ENCODE results near the gene SYNJ2.
A peak's percentile ranks its signal among the peaks of the same experiment; 100 is the strongest.

Gene SYNJ2

GRCh38 chr6:158014505-158015187, 33.0 kb downstream of the SYNJ2 start:
- no peak for DNase-seq (ENCODE audit: low read depth)

- no peak for DNase-seq (ENCODE audit: low read depth)
These were observed 33.5 kb downstream of the SYNJ2 start for GRCh38 chr6:158015188-158015506.

DNA sequence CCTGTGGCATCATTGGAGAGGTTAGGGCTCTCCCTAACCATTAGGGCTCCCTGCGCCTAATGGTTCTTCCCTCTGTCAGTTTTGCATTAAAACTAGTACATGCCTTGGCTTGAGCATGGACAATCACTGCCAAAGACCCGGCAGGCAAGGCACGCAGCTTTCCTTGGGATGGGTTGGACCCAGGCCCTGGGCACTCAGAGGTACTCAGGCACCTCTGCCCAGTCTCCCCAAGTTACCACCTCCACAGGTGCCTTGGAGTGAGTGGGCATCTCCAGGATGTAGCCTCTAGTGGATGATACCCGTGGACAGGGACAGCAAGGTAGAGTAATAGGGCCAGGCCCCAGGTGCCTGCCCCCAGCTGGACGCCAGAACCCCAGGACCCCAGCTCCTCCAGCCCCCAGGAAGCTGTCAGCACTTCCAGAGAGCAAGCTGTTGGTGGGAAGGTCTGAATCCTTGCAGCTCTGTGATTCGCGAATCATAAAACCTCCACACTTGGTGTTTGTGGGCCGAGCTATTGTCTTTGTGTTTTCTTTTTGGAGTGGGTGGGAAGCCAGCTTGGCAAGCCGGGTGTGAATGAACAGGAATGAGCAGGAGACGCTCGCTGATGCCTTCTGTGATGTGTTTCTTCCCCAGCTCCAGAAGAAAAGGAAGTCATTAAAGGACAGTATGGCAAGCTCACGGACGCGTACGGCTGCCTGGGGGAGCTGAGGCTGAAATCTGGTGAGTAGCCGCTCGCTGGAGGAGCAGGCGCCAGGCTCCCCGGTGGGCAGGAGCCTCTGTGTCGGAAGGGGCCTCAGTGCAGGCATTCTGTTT, 35.1 kb downstream of the SYNJ2 start:
- DNase-seq (ENCODE audit: low read depth) = no peak

DNA sequence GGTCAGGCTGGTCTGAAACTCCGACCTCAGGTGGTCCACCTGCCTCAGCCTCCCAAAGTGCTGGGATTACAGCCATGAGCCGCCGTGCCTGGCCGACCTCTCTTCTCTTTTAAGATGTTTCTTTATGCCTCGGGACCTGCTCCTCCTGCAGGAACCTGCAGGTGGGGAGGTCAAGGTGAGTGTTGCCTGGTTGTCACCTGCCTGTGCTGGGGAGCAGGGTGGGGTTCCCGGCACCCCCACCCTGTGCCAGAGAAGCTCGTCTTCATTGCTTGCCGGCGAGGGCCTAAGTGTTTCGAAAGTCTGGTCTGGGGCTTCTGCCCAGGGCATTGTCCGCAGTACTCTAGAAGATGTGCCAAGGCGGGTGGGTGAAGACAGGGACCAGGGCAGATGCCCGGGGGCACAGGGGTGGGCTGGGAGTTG, 36.0 kb downstream of the SYNJ2 start:
- DNase-seq (ENCODE audit: low read depth) = no peak

DNA sequence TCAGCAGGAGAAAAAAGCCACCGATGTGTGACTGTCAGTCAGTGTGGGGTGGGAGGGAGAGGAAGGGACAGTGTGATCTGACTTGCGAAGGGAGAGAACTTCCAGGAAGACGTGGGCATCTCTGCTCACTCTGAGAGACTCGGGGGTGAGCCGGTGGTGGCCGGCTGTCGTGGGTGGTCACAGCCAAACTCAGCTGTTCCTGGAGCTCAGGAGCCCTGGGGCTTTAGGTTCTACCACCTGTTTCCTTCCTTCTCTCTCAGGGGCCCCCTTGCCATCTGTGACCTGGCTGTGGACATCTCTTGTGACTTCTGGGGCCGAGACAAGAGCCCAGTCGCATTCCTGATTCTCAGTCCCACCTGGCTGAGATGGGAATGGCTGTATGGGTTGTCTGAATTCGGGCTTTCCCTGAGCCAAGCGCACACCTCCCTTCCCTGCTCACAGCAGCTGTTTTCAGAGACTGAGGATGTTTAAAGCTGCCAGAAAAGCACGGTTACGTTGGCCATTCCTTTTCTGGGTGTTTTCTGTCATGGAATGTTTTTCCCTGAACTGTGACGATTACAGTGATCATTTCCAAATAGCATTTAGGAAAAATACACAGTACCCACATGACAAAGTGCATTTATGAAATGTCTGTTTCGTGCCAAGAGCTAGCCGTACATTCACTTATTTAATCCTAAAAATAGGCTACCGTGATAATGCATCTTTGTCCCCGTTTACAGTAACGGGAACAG, 36.5 kb downstream of the SYNJ2 start:
- DNase-seq (ENCODE audit: low read depth) = no peak

- no peak for DNase-seq (ENCODE audit: low read depth)
These were observed 37.2 kb downstream of the SYNJ2 start for GRCh38 chr6:158018851-158019361.

GRCh38 chr6:158019416-158019815, 37.8 kb downstream of the SYNJ2 start:
- no peak for DNase-seq (ENCODE audit: low read depth)

DNA sequence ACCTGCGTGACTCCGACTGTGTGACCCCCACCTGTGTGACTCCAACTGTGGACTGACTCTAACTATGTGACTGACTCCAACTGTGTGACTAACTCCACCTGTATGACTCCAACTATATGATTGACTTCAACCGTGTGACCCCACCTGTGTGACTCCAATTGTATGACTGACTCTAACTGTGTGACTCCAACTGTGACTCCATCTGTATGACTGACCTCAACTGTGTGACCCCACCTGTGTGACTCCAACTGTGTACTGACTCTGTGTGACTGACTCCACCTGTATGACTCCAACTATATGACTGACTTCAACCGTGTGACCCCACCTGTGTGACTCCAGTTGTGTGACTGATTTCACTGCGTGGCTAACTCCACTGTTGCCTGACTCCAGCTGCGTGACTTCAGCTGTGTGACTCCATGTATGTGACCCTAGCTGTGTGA, 38.6 kb downstream of the SYNJ2 start:
- DNase-seq (ENCODE audit: low read depth) = no peak

- no peak for DNase-seq (ENCODE audit: low read depth)
These were observed 39.1 kb downstream of the SYNJ2 start for GRCh38 chr6:158020811-158021210.

GRCh38 chr6:158021376-158021775, 39.7 kb downstream of the SYNJ2 start:
- no peak for DNase-seq (ENCODE audit: low read depth)

- DNase-seq (ENCODE audit: low read depth) = no peak
These were observed 40.4 kb downstream of the SYNJ2 start for GRCh38 chr6:158021814-158022748.

GRCh38 chr6:158022749-158023596, 41.3 kb downstream of the SYNJ2 start:
- DNase-seq (ENCODE audit: low read depth) = no peak

DNA sequence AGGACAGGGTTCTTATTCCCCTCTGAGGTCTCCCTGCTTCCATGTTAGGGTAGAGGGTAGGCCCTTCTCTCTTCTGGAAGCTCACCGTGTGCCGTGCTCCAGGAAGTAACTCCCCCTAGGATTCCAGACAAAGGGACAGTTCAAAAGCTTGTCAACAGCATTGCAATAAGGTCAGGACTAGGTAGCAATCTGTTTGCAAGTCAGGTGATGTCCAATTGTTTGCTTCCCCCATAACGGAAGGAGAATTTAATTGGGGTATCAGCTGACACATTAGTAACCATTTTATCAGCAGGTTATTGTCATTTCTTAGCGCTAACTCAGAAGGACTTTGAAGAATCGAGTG, 41.9 kb downstream of the SYNJ2 start:
- DNase-seq (ENCODE audit: low read depth) = no peak

DNA sequence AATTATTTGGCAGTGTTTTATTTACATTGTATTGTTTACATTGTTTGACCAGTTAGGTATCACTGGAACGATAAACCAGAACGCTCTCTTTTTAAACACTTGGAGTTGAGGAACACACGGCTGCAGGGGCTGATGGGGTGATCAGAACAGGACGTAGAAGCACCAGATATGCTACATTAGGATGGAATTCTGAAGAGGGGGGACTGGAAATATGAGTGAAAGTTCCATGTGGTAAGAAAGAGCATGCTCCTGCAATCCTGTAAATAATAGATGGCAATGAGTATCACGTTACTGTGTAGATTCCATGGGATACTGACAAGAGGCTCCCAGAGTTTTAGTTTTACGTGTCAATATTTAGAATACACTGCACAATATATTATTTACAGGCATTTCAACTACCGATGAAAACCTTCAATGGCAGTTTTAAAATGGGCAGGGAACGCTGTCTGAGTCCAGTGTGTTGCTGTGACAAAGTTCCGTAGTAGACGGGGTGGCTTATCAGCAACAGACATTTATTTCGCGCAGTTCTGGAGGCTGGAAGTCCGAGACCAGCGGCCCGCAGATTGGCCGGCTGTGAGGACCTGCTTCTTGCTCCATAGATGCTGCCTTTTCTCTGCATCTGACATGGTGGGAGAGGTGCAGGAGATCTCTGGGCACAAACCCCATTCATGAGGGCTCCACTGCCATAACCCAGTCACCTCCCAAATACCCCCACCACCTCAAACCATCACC, 43.1 kb downstream of the SYNJ2 start:
- DNase-seq (ENCODE audit: low read depth) = no peak

GRCh38 chr6:158026054-158026900, 44.6 kb downstream of the SYNJ2 start:
- peak; percentile 72 for DNase-seq (ENCODE audit: low read depth)

DNA sequence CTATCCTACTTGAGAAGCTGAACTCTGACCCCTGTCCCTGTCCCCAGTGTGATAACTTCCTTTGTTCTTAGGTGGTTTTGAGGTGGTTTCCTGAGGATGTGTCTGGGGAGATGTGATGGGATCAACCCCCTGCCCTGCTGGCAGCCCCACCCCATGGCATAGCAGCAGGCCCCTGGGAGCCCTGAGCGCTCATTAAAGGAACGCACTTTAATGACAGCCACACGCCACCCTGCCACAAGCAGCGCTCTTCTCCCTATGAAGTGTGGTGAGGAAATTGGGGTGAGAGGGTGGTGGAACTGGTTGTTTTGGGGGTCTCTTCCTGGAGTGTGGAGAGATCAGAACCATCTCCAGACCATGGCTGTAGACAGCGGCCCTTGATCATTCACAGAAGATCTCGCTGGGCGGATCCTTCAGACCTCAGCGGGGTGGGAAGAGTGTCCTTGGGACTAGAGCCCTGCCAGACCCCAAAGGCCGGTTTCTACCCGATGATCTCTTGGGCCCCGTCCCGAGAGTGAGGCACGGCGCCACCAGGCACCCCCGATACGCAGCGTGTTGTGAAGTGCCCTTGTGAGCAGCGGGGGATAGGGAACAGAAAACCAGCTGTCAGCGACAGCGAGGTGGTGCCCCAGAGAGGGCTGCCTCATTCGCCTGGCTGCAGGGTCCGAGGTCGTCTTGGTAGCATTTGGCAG, 45.4 kb downstream of the SYNJ2 start:
- no peak for DNase-seq (ENCODE audit: low read depth)

GRCh38 chr6:158027590-158028285, 46.1 kb downstream of the SYNJ2 start:
- no peak for DNase-seq (ENCODE audit: low read depth)

GRCh38 chr6:158028421-158028820, 46.8 kb downstream of the SYNJ2 start:
- DNase-seq (ENCODE audit: low read depth) = no peak

Data from stimulated activated CD8-positive, alpha-beta memory T cell treated with anti-CD3 and anti-CD28 coated beads, Interleukin-12 subunit alpha, Interleukin-12 subunit beta, amount 100 ng/mL, for 4 hours (primary cell).